Adrenal gland (tissue), 5 donors: ENCODE results near the gene RNF44.

Experiments used
- POLR2A ChIP-seq, 2 donors: fragments of 450-650 bp; IDR thresholded peaks; one replicate each; pipeline ENCODE4 v1.6.1; 2017; ENCODE audit warnings: antibody characterized with exemption in 2 of 2, mild to moderate bottlenecking in 2 of 2, moderate library complexity in 1 of 2
- TF ChIP-seq, protein P1 (sequence below), 6 experiments: fragments of 450-650 bp in 4 of 6; fragments of 200-600 bp in 2 of 6; sonication (generic) in 1 of 6; IDR thresholded peaks; 1 replicate in 5 of 6; 2 replicates in 1 of 6; pipeline versions ENCODE4 v1.5.1 to v1.8.0; 2016 to 2021; ENCODE audit warnings: antibody characterized with exemption in 6 of 6, mild to moderate bottlenecking in 2 of 6, moderate library complexity in 1 of 6
- donor health status: DM: no; HTN: no; CAD: no.

DNA sequence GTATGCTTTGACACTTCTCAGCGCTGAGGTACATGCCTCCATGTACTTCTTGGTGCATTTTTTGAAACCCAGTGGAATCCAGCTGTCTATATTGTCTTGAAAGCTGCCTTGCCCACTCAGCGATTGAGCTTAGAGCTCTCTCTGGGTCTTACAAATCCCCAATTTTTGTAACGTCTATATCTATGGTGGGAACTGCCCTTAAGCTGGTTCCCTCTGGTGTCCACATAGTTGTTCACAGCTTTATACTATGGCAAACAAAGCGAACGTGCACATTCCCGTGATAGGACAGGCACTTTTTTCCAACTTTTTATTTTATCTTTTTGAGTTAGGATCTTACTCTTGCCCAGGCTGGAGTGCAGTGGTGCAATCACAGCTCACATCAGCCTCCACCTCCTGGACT is 32.8 kb upstream of the RNF44 start:
- TF ChIP-seq, protein P1, sequence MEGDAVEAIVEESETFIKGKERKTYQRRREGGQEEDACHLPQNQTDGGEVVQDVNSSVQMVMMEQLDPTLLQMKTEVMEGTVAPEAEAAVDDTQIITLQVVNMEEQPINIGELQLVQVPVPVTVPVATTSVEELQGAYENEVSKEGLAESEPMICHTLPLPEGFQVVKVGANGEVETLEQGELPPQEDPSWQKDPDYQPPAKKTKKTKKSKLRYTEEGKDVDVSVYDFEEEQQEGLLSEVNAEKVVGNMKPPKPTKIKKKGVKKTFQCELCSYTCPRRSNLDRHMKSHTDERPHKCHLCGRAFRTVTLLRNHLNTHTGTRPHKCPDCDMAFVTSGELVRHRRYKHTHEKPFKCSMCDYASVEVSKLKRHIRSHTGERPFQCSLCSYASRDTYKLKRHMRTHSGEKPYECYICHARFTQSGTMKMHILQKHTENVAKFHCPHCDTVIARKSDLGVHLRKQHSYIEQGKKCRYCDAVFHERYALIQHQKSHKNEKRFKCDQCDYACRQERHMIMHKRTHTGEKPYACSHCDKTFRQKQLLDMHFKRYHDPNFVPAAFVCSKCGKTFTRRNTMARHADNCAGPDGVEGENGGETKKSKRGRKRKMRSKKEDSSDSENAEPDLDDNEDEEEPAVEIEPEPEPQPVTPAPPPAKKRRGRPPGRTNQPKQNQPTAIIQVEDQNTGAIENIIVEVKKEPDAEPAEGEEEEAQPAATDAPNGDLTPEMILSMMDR (IDR thresholded peaks at IDR 0.05) = no peak
- no peak for TF ChIP-seq POLR2A (IDR thresholded peaks at IDR 0.05)
